H1 (cell line): Measurements from ENCODE around the gene STK39. TPM values are rescaled to one million over a fixed set of nuclear protein-coding genes. Genes with fewer than 3 reads are reported as not detected.

Source experiments
- CTCF ChIA-PET: fragments of 300-600 bp; sonication (Branson Sonifier 250); formaldehyde crosslinking; loops from one replicate; lab custom pipeline; 2021; ENCODE audit not compliant: partially characterized antibody; lab: Charles Lee
- POLR2A ChIA-PET: fragments of 300-600 bp; sonication (Branson Sonifier 250); formaldehyde crosslinking; loops from one replicate; lab custom pipeline; 2021; ENCODE audit warnings: inconsistent platforms; ENCODE audit not compliant: partially characterized antibody; lab: Charles Lee
- DNase-seq, 2 experiments: peaks; one replicate each; pipeline versions ENCODE4 v3.0.0 to v3.0.0-alpha.2; 2010 to 2022; ENCODE audit warnings: low spot score in 2 of 2, low read depth in 1 of 2, mixed read lengths in 1 of 2
- FAIRE-seq: peaks from 2 replicates; lab custom pipeline; 2011; peaks lifted over from hg19 to GRCh38; lab: Jason Lieb, UNC
- H2AFZ ChIP-seq: 2 replicates; pipeline ENCODE4 v1.8.1; 2012; ENCODE audit warnings: low read length, inconsistent platforms
- H2AK5ac ChIP-seq: 2 replicates; pipeline ENCODE4 v1.6.1; 2013; ENCODE audit warnings: low read depth, low read length
- H2BK120ac ChIP-seq: replicated peaks from 2 replicates; pipeline ENCODE3; 2013; ENCODE audit warnings: low read depth, low read length, inconsistent platforms
- H2BK12ac ChIP-seq: 2 replicates; pipeline ENCODE4 v1.6.1; 2013; ENCODE audit warnings: low read depth, low read length
- H2BK15ac ChIP-seq: 2 replicates; pipeline ENCODE4 v1.6.1; 2013; ENCODE audit warnings: low read length
- H2BK20ac ChIP-seq: 2 replicates; pipeline ENCODE4 v1.6.1; 2013; ENCODE audit warnings: low read length
- H2BK5ac ChIP-seq: 2 replicates; pipeline ENCODE4 v1.6.1; 2013; ENCODE audit warnings: low read depth, low read length
- H3K14ac ChIP-seq: 2 replicates; pipeline ENCODE4 v1.6.1; 2013; ENCODE audit warnings: inconsistent platforms; ENCODE audit not compliant: insufficient read length
- H3K18ac ChIP-seq: 2 replicates; pipeline ENCODE4 v1.6.1; 2013; ENCODE audit warnings: low read length; ENCODE audit errors: extremely low read depth
- H3K23ac ChIP-seq: 2 replicates; pipeline ENCODE4 v1.6.1; 2013; ENCODE audit warnings: inconsistent platforms; ENCODE audit not compliant: insufficient read length
- H3K23me2 ChIP-seq: 2 replicates; pipeline ENCODE4 v1.6.1; 2013; ENCODE audit warnings: low read depth, low read length
- H3K27ac ChIP-seq: 2 replicates; pipeline ENCODE4 v1.6.1; 2011; ENCODE audit warnings: low read depth, low read length, inconsistent platforms
- H3K27me3 ChIP-seq, 4 experiments: replicated peaks in 1 of 4; 1 replicate in 1 of 4; 2 replicates in 3 of 4; pipeline versions ENCODE4 v1.6.1 to v1.8.1; 2011 to 2013; ENCODE audit warnings: low read length in 3 of 4, mild to moderate bottlenecking in 3 of 4, inconsistent platforms in 2 of 4, mixed read lengths in 2 of 4, moderate library complexity in 1 of 4; ENCODE audit not compliant: control insufficient read depth in 3 of 4, insufficient read depth in 3 of 4; ENCODE audit errors: extremely low read depth in 1 of 4
- H3K36me3 ChIP-seq, 4 experiments: 2 replicates each; pipeline versions ENCODE4 v1.6.1 to v1.8.1; 2011 to 2013; ENCODE audit warnings: mild to moderate bottlenecking in 4 of 4, low read length in 3 of 4, moderate library complexity in 2 of 4, control low read depth in 1 of 4, inconsistent platforms in 1 of 4; ENCODE audit not compliant: insufficient read depth in 4 of 4, control insufficient read depth in 2 of 4
- H3K4ac ChIP-seq: replicated peaks from 2 replicates; pipeline ENCODE3; 2013; ENCODE audit warnings: low read length, low read depth, mixed read lengths, inconsistent platforms; ENCODE audit not compliant: insufficient read length
- H3K4me1 ChIP-seq, 4 experiments: replicated peaks in 1 of 4; 1 replicate in 1 of 4; 2 replicates in 3 of 4; pipeline versions ENCODE4 v1.6.1 to v1.8.1; 2011 to 2013; ENCODE audit warnings: low read length in 3 of 4, inconsistent platforms in 2 of 4, mixed read lengths in 1 of 4; ENCODE audit not compliant: insufficient read depth in 4 of 4, control insufficient read depth in 3 of 4
- H3K4me2 ChIP-seq, 2 experiments: 2 replicates each; pipeline versions ENCODE4 v1.6.1 to v1.8.1; 2011 to 2013; ENCODE audit warnings: low read depth in 2 of 2, low read length in 2 of 2, control low read depth in 1 of 2, inconsistent platforms in 1 of 2, mild to moderate bottlenecking in 1 of 2; ENCODE audit not compliant: insufficient read depth in 1 of 2
- H3K4me3 ChIP-seq, 4 experiments: fragments of 200-600, 300-600 bp in 1 of 4; sonication (generic), shearing (Covaris generic), sonication (Bioruptor Twin) in 1 of 4; 2 replicates each; pipeline versions ENCODE4 v1.5.1 to v1.8.1; 2011 to 2016; ENCODE audit warnings: low read length in 4 of 4, low read depth in 3 of 4, control low read depth in 2 of 4, inconsistent platforms in 2 of 4, mild to moderate bottlenecking in 2 of 4, mixed read lengths in 1 of 4, moderate library complexity in 1 of 4; ENCODE audit not compliant: insufficient read depth in 2 of 4; ENCODE audit errors: extremely low read depth in 1 of 4
- H3K56ac ChIP-seq: replicated peaks from 2 replicates; pipeline ENCODE3; 2013; ENCODE audit warnings: low read depth, mild to moderate bottlenecking, mixed read lengths, low read length, inconsistent platforms; ENCODE audit not compliant: insufficient read length
- H3K79me1 ChIP-seq: 2 replicates; pipeline ENCODE4 v1.6.1; 2013; ENCODE audit warnings: low read depth, low read length, control low read depth
- H3K79me2 ChIP-seq, 2 experiments: 2 replicates each; pipeline versions ENCODE4 v1.6.1 to v1.8.1; 2012 to 2013; ENCODE audit warnings: low read length in 2 of 2, mild to moderate bottlenecking in 2 of 2, inconsistent platforms in 1 of 2; ENCODE audit not compliant: insufficient read depth in 2 of 2, control insufficient read depth in 1 of 2
- H3K9ac ChIP-seq, 4 experiments: replicated peaks in 1 of 4; 1 replicate in 1 of 4; 2 replicates in 3 of 4; pipeline versions ENCODE4 v1.6.1 to v1.8.1; 2011 to 2013; ENCODE audit warnings: low read depth in 3 of 4, low read length in 3 of 4, control low read depth in 2 of 4, mild to moderate bottlenecking in 2 of 4, moderate library complexity in 2 of 4, inconsistent platforms in 1 of 4; ENCODE audit errors: extremely low read depth in 1 of 4
- H3K9me3 ChIP-seq, 2 experiments: 2 replicates each; pipeline versions ENCODE4 v1.6.1 to v1.8.1; 2012 to 2013; ENCODE audit warnings: mild to moderate bottlenecking in 2 of 2, moderate library complexity in 2 of 2, control low read depth in 1 of 2, inconsistent platforms in 1 of 2, low read depth in 1 of 2, low read length in 1 of 2, mixed read lengths in 1 of 2; ENCODE audit not compliant: insufficient read depth in 2 of 2
- H4K20me1 ChIP-seq, 2 experiments: replicated peaks in 1 of 2; 2 replicates each; pipeline versions ENCODE3 to v1.8.1; 2011 to 2013; ENCODE audit warnings: inconsistent platforms in 2 of 2, low read length in 2 of 2, mild to moderate bottlenecking in 1 of 2; ENCODE audit not compliant: insufficient read depth in 2 of 2, control insufficient read depth in 1 of 2
- H4K5ac ChIP-seq: 2 replicates; pipeline ENCODE4 v1.6.1; 2013; ENCODE audit warnings: low read length, low read depth, mixed read lengths, inconsistent platforms; ENCODE audit not compliant: insufficient read length
- H4K8ac ChIP-seq: 2 replicates; pipeline ENCODE4 v1.8.0; 2013; ENCODE audit warnings: mild to moderate bottlenecking, moderate library complexity, low read length, inconsistent platforms; ENCODE audit not compliant: insufficient read depth; ENCODE audit errors: extremely low read depth
- H4K91ac ChIP-seq: replicated peaks from 2 replicates; pipeline ENCODE3; 2013; ENCODE audit warnings: low read length, mixed read lengths, inconsistent platforms; ENCODE audit not compliant: insufficient read length
- ATF2 ChIP-seq: IDR thresholded peaks from 2 replicates; pipeline ENCODE4 v1.6.1; 2012; ENCODE audit warnings: low read length, inconsistent platforms
- CBX8 ChIP-seq: fragments of 300-800, 300-1000 bp; sonication (generic); IDR thresholded peaks from 2 replicates; pipeline ENCODE4 v1.7.1; 2016; ENCODE audit warnings: low read depth, low read length, borderline replicate concordance
- FOSL1 ChIP-seq: IDR thresholded peaks from 2 replicates; pipeline ENCODE4 v1.6.1; 2011; ENCODE audit warnings: mild to moderate bottlenecking, low read depth, low read length, moderate library complexity; ENCODE audit not compliant: insufficient read depth
- WGBS, 2 experiments: shearing (Covaris generic) in 1 of 2; methylation state at CpG; one replicate each; pipeline versions ENCODE4 v1.1.6 to v1.1.7; 2013 to 2015; ENCODE audit warnings: low lambda C conversion rate in 2 of 2, mixed read lengths in 2 of 2, inconsistent platforms in 1 of 2, low coverage in 1 of 2, missing lambda C conversion rate in 1 of 2; ENCODE audit not compliant: insufficient replicate concordance in 2 of 2, insufficient coverage in 1 of 2, insufficient read length in 1 of 2; ENCODE audit errors: extremely low coverage in 1 of 2, missing lambda C conversion rate in 1 of 2; 5-methylcytosine and 5-hydroxymethylcytosine counted together
- polyA plus RNA-seq, 7 experiments: library from polyadenylated mRNA; depleted of rRNA in 3 of 7; stranded (reverse) in 5 of 7; unstranded in 2 of 7; fragments of >200 nt in 5 of 7; fragments of 200-250 nt in 2 of 7; gene quantifications; 1 replicate in 5 of 7; 2 replicates in 1 of 7; 4 replicates in 1 of 7; pipeline versions ENCODE4 v1.2.1 to v1.2.3, GENCODE V29; 2011 to 2013; ENCODE audit warnings: missing spikeins in 2 of 7, mixed read lengths in 2 of 7
- total RNA-seq: library from RNA; stranded (reverse); fragmentation: NEBNext Ultra II Directional; extraction: Animal tissue kit (Norgen Biotek cat#: 25700); gene quantifications from 2 replicates; pipeline ENCODE4 v1.2.1, GENCODE V29; 2021

Gene STK39
- total and polyA plus RNA-seq, 2 of the 8 experiments (the other 6 are each of a cell fraction or from before 2014, with no cell fraction given): 13.7 to 23.8 TPM

GRCh38 chr2:168015274-168015953 is 232.0 kb downstream of the STK39 start:
- no peak overlapping the region for H3K27ac ChIP-seq

More at GRCh38 chr2:168015274-168015953, 232.0 kb downstream of the STK39 start:
- no peaks in the 10 kb centered on the region for H3K9me3 ChIP-seq
- no peaks in the 10 kb centered on the region for H4K20me1 ChIP-seq
- no peak overlapping the region for H3K56ac ChIP-seq
- ChIA-PET POLR2A (no interaction called here), CTCF (interaction anchor here (1.5 to 2.1 kb wide), 2 partner anchors 18 to 37 kb away, joined by 4 to 7 read pairs; no protein-coding TSS in a partner anchor)
- H3K4me3 ChIP-seq: no peak overlapping the region
- no peak overlapping the region for H3K14ac ChIP-seq
- H3K4me2 ChIP-seq: no peak overlapping the region
- H2BK15ac ChIP-seq: no peak overlapping the region
- no peaks in the 10 kb centered on the region for H3K23me2 ChIP-seq
- H2BK120ac ChIP-seq: no peak overlapping the region
- no peak overlapping the region for H3K4ac ChIP-seq
- H3K18ac ChIP-seq: no peak overlapping the region
- no peak for TF ChIP-seq ATF2
- TF ChIP-seq FOSL1: no peak
- TF ChIP-seq CBX8: no peak
- no peak overlapping the region for H2BK12ac ChIP-seq
- no peak overlapping the region for H4K91ac ChIP-seq
- no peaks in the 10 kb centered on the region for H3K4me1 ChIP-seq
- no peak overlapping the region for H2BK5ac ChIP-seq
- WGBS, 2 experiments: 99% methylated on average over 3 of the region's 3 CpGs; no CpG with 5 or more reads in 1 of the 2 experiments
- H2AFZ ChIP-seq: no peak overlapping the region
- no peaks in the 10 kb centered on the region for H3K79me1 ChIP-seq
- no peak overlapping the region for H2AK5ac ChIP-seq
- H2BK20ac ChIP-seq: no peak overlapping the region
- no peaks in the 10 kb centered on the region for H3K79me2 ChIP-seq
- H3K27me3 ChIP-seq: no peaks in the 10 kb centered on the region
- DNase-seq (no peak), FAIRE-seq (no peak)
- H3K9ac ChIP-seq: no peak overlapping the region
- no peak overlapping the region for H3K23ac ChIP-seq
- H4K8ac ChIP-seq: no peak overlapping the region
- no peaks in the 10 kb centered on the region for H3K36me3 ChIP-seq
- H4K5ac ChIP-seq: no peak overlapping the region
